ENCODE results near the gene TBC1D2B.

DNA sequence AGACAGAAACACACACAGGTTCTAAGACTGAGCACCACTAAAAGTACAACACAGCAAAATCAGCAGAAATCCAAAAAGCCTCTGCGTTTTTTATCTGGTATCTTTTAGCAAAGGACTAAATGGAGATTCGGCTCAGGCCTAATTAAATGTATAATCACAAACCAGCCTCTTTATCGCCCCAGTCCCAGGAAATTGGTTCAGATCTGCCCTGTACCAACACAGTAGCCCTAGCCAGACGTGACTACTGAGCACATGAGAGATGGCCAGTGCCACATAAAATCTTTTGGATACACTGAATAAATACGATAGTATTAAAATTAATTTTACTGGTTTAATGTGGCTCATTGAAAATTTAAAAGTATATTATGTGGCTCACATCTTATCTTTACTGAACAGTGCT, 19.7 kb downstream of the TBC1D2B start:
- no peak for TF ChIP-seq POLR2A (IDR thresholded peaks at IDR 0.05)
- TF ChIP-seq, protein P1, sequence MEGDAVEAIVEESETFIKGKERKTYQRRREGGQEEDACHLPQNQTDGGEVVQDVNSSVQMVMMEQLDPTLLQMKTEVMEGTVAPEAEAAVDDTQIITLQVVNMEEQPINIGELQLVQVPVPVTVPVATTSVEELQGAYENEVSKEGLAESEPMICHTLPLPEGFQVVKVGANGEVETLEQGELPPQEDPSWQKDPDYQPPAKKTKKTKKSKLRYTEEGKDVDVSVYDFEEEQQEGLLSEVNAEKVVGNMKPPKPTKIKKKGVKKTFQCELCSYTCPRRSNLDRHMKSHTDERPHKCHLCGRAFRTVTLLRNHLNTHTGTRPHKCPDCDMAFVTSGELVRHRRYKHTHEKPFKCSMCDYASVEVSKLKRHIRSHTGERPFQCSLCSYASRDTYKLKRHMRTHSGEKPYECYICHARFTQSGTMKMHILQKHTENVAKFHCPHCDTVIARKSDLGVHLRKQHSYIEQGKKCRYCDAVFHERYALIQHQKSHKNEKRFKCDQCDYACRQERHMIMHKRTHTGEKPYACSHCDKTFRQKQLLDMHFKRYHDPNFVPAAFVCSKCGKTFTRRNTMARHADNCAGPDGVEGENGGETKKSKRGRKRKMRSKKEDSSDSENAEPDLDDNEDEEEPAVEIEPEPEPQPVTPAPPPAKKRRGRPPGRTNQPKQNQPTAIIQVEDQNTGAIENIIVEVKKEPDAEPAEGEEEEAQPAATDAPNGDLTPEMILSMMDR (IDR thresholded peaks at IDR 0.05), result no peak

Measured in body of pancreas (tissue), 4 donors.